A673 (cell line): Measurements from ENCODE around the gene EMP1.

Experiments
- EZH2 ChIP-seq: fragments of 200-600 bp; sonication (generic); IDR thresholded peaks from 2 replicates; pipeline ENCODE4 v1.6.1; 2017; ENCODE audit warnings: borderline replicate concordance, low read depth, mild to moderate bottlenecking, mixed read lengths, antibody characterized with exemption, low read length; ENCODE audit not compliant: poor library complexity, severe bottlenecking
- TF ChIP-seq, protein P1 (sequence below): fragments of 300-800, 200-600 bp; sonication (generic); conservative IDR thresholded peaks from 2 replicates; pipeline ENCODE4 v1.5.1; 2017; ENCODE audit warnings: low read depth, mild to moderate bottlenecking, antibody characterized with exemption, low read length, moderate library complexity, mixed read lengths

DNA sequence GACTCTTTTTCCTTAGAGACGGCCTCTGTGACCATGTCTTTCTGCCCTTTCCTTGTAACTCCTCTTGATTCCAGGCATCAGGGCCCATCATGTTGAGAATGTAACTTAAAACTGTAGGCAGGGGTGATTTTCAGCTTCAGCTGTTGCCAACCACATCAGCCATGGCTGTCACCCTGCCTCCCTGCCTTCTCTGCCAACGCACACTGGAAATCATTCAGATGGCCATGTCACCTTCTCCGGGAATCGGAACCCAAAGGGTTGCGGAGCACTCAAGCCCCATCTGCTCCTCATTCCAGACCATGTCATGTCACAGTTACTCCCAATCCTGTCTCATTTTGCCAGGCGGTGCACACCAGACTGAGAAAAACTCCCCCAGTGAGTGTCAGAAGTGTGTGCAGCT lies 72.1 kb downstream of the EMP1 start:
- TF ChIP-seq, protein P1, sequence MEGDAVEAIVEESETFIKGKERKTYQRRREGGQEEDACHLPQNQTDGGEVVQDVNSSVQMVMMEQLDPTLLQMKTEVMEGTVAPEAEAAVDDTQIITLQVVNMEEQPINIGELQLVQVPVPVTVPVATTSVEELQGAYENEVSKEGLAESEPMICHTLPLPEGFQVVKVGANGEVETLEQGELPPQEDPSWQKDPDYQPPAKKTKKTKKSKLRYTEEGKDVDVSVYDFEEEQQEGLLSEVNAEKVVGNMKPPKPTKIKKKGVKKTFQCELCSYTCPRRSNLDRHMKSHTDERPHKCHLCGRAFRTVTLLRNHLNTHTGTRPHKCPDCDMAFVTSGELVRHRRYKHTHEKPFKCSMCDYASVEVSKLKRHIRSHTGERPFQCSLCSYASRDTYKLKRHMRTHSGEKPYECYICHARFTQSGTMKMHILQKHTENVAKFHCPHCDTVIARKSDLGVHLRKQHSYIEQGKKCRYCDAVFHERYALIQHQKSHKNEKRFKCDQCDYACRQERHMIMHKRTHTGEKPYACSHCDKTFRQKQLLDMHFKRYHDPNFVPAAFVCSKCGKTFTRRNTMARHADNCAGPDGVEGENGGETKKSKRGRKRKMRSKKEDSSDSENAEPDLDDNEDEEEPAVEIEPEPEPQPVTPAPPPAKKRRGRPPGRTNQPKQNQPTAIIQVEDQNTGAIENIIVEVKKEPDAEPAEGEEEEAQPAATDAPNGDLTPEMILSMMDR, result no peak
- no peak for TF ChIP-seq EZH2
